ENCODE results near the gene ARNT2.

DNA sequence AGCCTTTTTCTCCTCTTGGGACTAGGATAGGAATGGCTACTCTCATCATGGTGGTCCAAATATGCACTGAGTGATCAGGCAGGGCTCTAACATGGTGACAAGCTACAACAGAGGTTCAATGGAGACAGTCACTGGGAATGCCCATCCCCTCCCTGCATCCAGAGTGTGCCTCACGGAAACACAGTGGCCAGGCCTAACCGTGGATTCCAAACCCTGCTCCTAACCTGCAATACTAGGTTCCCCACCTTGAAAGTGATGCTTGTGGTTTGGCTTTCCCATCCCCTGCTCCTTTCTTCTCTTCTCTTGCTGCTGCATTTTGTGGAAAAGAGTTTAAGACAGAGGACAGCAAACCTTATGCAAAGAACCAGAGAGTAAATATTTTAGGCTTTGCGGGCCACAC is 216.0 kb downstream of the ARNT2 start:
- TF ChIP-seq POLR2AphosphoS5 (IDR thresholded peaks at IDR 0.05) (no peak), POLR2A (IDR thresholded peaks at IDR 0.05) (no peak), EP300 (IDR thresholded peaks at IDR 0.05) (no peak)
- TF ChIP-seq, protein P1, sequence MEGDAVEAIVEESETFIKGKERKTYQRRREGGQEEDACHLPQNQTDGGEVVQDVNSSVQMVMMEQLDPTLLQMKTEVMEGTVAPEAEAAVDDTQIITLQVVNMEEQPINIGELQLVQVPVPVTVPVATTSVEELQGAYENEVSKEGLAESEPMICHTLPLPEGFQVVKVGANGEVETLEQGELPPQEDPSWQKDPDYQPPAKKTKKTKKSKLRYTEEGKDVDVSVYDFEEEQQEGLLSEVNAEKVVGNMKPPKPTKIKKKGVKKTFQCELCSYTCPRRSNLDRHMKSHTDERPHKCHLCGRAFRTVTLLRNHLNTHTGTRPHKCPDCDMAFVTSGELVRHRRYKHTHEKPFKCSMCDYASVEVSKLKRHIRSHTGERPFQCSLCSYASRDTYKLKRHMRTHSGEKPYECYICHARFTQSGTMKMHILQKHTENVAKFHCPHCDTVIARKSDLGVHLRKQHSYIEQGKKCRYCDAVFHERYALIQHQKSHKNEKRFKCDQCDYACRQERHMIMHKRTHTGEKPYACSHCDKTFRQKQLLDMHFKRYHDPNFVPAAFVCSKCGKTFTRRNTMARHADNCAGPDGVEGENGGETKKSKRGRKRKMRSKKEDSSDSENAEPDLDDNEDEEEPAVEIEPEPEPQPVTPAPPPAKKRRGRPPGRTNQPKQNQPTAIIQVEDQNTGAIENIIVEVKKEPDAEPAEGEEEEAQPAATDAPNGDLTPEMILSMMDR (IDR thresholded peaks at IDR 0.05): no peak
